HG03135 (cell line): ENCODE measurements around the gene ANKS1B.

Experiments used
- ATAC-seq: cut with Tn5 transposase; IDR thresholded peaks from one replicate; pipeline ENCODE4 v1.9.1; 2021; ENCODE audit warnings: mild to moderate bottlenecking, moderate library complexity; ENCODE audit not compliant: unreplicated experiment

ANKS1B gene

GRCh38 chr12:99231031-99231430, 753.7 kb downstream of the ANKS1B start:
- ATAC-seq = no peak

- no peak for ATAC-seq
These were observed 760.5 kb downstream of the ANKS1B start for GRCh38 chr12:99224237-99224636.

GRCh38 chr12:99223579-99223978, 761.2 kb downstream of the ANKS1B start:
- no peak for ATAC-seq

- no peak for ATAC-seq
These were observed 771.7 kb downstream of the ANKS1B start for GRCh38 chr12:99213047-99213446.

GRCh38 chr12:99212275-99212674, 772.5 kb downstream of the ANKS1B start:
- no peak for ATAC-seq

- ATAC-seq = no peak
These were observed 779.6 kb downstream of the ANKS1B start for GRCh38 chr12:99205111-99205510.

- no peak for ATAC-seq
These were observed 782.7 kb downstream of the ANKS1B start for GRCh38 chr12:99201906-99202645.

GRCh38 chr12:99200711-99201384, 783.9 kb downstream of the ANKS1B start:
- no peak for ATAC-seq

GRCh38 chr12:99195474-99195873, 789.3 kb downstream of the ANKS1B start:
- no peak for ATAC-seq

GRCh38 chr12:99192489-99192888, 792.2 kb downstream of the ANKS1B start:
- no peak for ATAC-seq

GRCh38 chr12:99176871-99177270, 807.9 kb downstream of the ANKS1B start:
- ATAC-seq = no peak

- ATAC-seq = no peak
These were observed 814.3 kb downstream of the ANKS1B start for GRCh38 chr12:99170461-99170860.

- ATAC-seq = no peak
These were observed 814.7 kb downstream of the ANKS1B start for GRCh38 chr12:99170037-99170436.

GRCh38 chr12:99157946-99158345, 826.8 kb downstream of the ANKS1B start:
- no peak for ATAC-seq

- ATAC-seq = no peak
These were observed 829.8 kb downstream of the ANKS1B start for GRCh38 chr12:99154983-99155336.

GRCh38 chr12:99154216-99154982, 830.3 kb downstream of the ANKS1B start:
- no peak for ATAC-seq

GRCh38 chr12:99153293-99153692, 831.4 kb downstream of the ANKS1B start:
- no peak for ATAC-seq

GRCh38 chr12:99152337-99152736, 832.4 kb downstream of the ANKS1B start:
- ATAC-seq = no peak

- no peak for ATAC-seq
These were observed 833.0 kb downstream of the ANKS1B start for GRCh38 chr12:99151744-99152143.

GRCh38 chr12:99147130-99147529, 837.6 kb downstream of the ANKS1B start:
- ATAC-seq = no peak

GRCh38 chr12:99146730-99147129, 838.0 kb downstream of the ANKS1B start:
- ATAC-seq = no peak

GRCh38 chr12:99146185-99146584, 838.6 kb downstream of the ANKS1B start:
- no peak for ATAC-seq
